Ramos (cell line): ENCODE measurements around the gene WFIKKN1.

ENCODE experiments used
- in situ Hi-C: fragments of 300-500 bp; cut with MboI; formaldehyde crosslinking; loops from one replicate; pipeline ENCODE4 v1.14.3; 2022; ENCODE audit warnings: low sequenced_read_pairs; ENCODE audit not compliant: unreplicated experiment

Gene WFIKKN1

GRCh38 chr16:636206-637080 lies 5.7 kb downstream of the WFIKKN1 start, which contains the start of gene METTL26:
Gene METTL26 (minus strand): TSS chr16:636305. CDS start chr16:636290, 15 bp downstream.
- in situ Hi-C loops: no loop called here

GRCh38 chr16:637081-638018 lies 6.6 kb downstream of the WFIKKN1 start:
- in situ Hi-C loops: no loop called here

- in situ Hi-C loops: no loop called here
Observed at GRCh38 chr16:638034-638543, 7.3 kb downstream of the WFIKKN1 start.

- in situ Hi-C loops: no loop called here
Observed at GRCh38 chr16:638836-639235, 8.1 kb downstream of the WFIKKN1 start.

GRCh38 chr16:640614-641013 lies 9.8 kb downstream of the WFIKKN1 start:
- in situ Hi-C loops: no loop called here

- in situ Hi-C loops: no loop called here
Observed at GRCh38 chr16:641326-642188, 10.8 kb downstream of the WFIKKN1 start, which contains the start of gene MCRIP2. Gene MCRIP2 (plus strand): TSS chr16:641828. CDS start chr16:641992, 164 bp downstream.

- in situ Hi-C loops: no loop called here
Observed at GRCh38 chr16:642189-643049, 11.6 kb downstream of the WFIKKN1 start.

- in situ Hi-C loops: no loop called here
Observed at GRCh38 chr16:643050-643368, 12.2 kb downstream of the WFIKKN1 start.

- in situ Hi-C loops: no loop called here
Observed at GRCh38 chr16:644556-644955, 13.8 kb downstream of the WFIKKN1 start.

- in situ Hi-C loops: no loop called here
Observed at GRCh38 chr16:645852-646678, 15.3 kb downstream of the WFIKKN1 start.

- in situ Hi-C loops: no loop called here
Observed at GRCh38 chr16:646679-647172, 15.9 kb downstream of the WFIKKN1 start.

GRCh38 chr16:647173-647902 lies 16.6 kb downstream of the WFIKKN1 start:
- in situ Hi-C loops: no loop called here

GRCh38 chr16:648071-648780 lies 17.4 kb downstream of the WFIKKN1 start:
- in situ Hi-C loops: no loop called here

- in situ Hi-C loops: no loop called here
Observed at GRCh38 chr16:648781-649589, 18.2 kb downstream of the WFIKKN1 start, which contains the start of gene WDR90. Gene WDR90 (plus strand): TSS chr16:649365. CDS start chr16:649417, 52 bp downstream.

- in situ Hi-C loops: no loop called here
Observed at GRCh38 chr16:649631-650030, 18.8 kb downstream of the WFIKKN1 start.

GRCh38 chr16:651844-652243 lies 21.1 kb downstream of the WFIKKN1 start:
- in situ Hi-C loops: no loop called here
